ENCODE data around the gene HMX1.

The HMX1 gene

GRCh38 chr4:8904666-8905065 is 33.0 kb upstream of the HMX1 start:
- H3K4me3 ChIP-seq: no peak overlapping the region
- H3K27ac ChIP-seq: no peak overlapping the region
- H3K27me3 ChIP-seq: peaks cover 0 to 61% of the 10 kb centered on the region in 2 donors
- peaks cover 0 to 30% (median 18%) of the 10 kb centered on the region in 3 donors for H3K9me3 ChIP-seq
- intact Hi-C loops (cut with DNase I; ENCODE audit: low total_unique reads): no loop called here
- DNase-seq: peak in 1 of 2 donors; percentile 10
- H3K36me3 ChIP-seq: no peaks in the 10 kb centered on the region
- no peaks in the 10 kb centered on the region for H3K4me1 ChIP-seq
- TF ChIP-seq CTCF (IDR thresholded peaks at IDR 0.05): no peak

- H3K27ac ChIP-seq: no peak overlapping the region
- DNase-seq: peak in 1 of 2 donors; percentile 40
- H3K4me3 ChIP-seq: no peak overlapping the region
- no peaks in the 10 kb centered on the region for H3K36me3 ChIP-seq
- no peak for TF ChIP-seq CTCF (IDR thresholded peaks at IDR 0.05)
- no peaks in the 10 kb centered on the region for H3K4me1 ChIP-seq
- peaks cover 0 to 32% (median 18%) of the 10 kb centered on the region in 3 donors for H3K9me3 ChIP-seq
- peaks cover 0 to 67% of the 10 kb centered on the region in 2 donors for H3K27me3 ChIP-seq
- intact Hi-C loops (cut with DNase I; ENCODE audit: low total_unique reads): no loop called here
These were observed 32.4 kb upstream of the HMX1 start for GRCh38 chr4:8904041-8904501.

- intact Hi-C loops (cut with DNase I; ENCODE audit: low total_unique reads): no loop called here
- H3K36me3 ChIP-seq: no peaks in the 10 kb centered on the region
- no peaks in the 10 kb centered on the region for H3K4me1 ChIP-seq
- H3K4me3 ChIP-seq: no peak overlapping the region
- DNase-seq: no peak
- no peak overlapping the region for H3K27ac ChIP-seq
- peaks cover 0 to 61% of the 10 kb centered on the region in 2 donors for H3K27me3 ChIP-seq
- peaks cover 0 to 32% (median 18%) of the 10 kb centered on the region in 3 donors for H3K9me3 ChIP-seq
- no peak for TF ChIP-seq CTCF (IDR thresholded peaks at IDR 0.05)
These were observed 29.7 kb upstream of the HMX1 start for GRCh38 chr4:8901335-8901734.

GRCh38 chr4:8900588-8900987 is 28.9 kb upstream of the HMX1 start:
- DNase-seq: no peak
- Histone ChIP-seq H3K27ac (no peak overlapping the region), H3K27me3 (peaks cover 0 to 61% of the 10 kb centered on the region in 2 donors), H3K4me3 (no peak overlapping the region), H3K36me3 (no peaks in the 10 kb centered on the region), H3K4me1 (no peaks in the 10 kb centered on the region), H3K9me3 (peaks cover 0 to 32% (median 18%) of the 10 kb centered on the region in 3 donors)
- intact Hi-C loops (cut with DNase I; ENCODE audit: low total_unique reads): no loop called here
- TF ChIP-seq CTCF (IDR thresholded peaks at IDR 0.05): no peak

- intact Hi-C loops (cut with DNase I; ENCODE audit: low total_unique reads): no loop called here
- TF ChIP-seq CTCF (IDR thresholded peaks at IDR 0.05): no peak
- no peak for DNase-seq
- Histone ChIP-seq H3K36me3 (no peaks in the 10 kb centered on the region), H3K27me3 (peaks cover 0 to 65% of the 10 kb centered on the region in 2 donors), H3K4me1 (peaks cover 0 to 11% (median 6%) of the 10 kb centered on the region in 4 donors), H3K9me3 (peaks cover 0 to 32% (median 18%) of the 10 kb centered on the region in 3 donors), H3K4me3 (no peak overlapping the region), H3K27ac (no peak overlapping the region)
These were observed 26.8 kb upstream of the HMX1 start for GRCh38 chr4:8898419-8898818.

Data from tibial artery (tissue), 4 donors.